GM12864 (cell line): Measurements from ENCODE around the gene HSPA1L.
"Not testable (repeated sequence)": the region's sequence is repeated elsewhere in the genome, so short reads cannot be mapped to it uniquely, and the experiment has no call there.

ENCODE experiments used
- DNase-seq: peaks from one replicate; pipeline ENCODE4 v3.0.0-alpha.2; 2011; ENCODE audit warnings: low read depth
- H3K4me3 ChIP-seq: 2 replicates; pipeline ENCODE4 v1.5.1; 2011; ENCODE audit warnings: mild to moderate bottlenecking, low read depth, low read length, control low read depth
- TF ChIP-seq, protein P1 (sequence below): IDR thresholded peaks from 2 replicates; pipeline ENCODE4 v1.5.1; 2011; ENCODE audit warnings: low read depth, mild to moderate bottlenecking, moderate library complexity, low read length, control low read depth, inconsistent platforms; ENCODE audit errors: missing control alignments

HSPA1L gene

GRCh38 chr6:31814677-31815024, 432 bp downstream of the HSPA1L start:
- peak overlapping the region; percentile 72 for H3K4me3 ChIP-seq
- no peak for DNase-seq
- TF ChIP-seq, protein P1, sequence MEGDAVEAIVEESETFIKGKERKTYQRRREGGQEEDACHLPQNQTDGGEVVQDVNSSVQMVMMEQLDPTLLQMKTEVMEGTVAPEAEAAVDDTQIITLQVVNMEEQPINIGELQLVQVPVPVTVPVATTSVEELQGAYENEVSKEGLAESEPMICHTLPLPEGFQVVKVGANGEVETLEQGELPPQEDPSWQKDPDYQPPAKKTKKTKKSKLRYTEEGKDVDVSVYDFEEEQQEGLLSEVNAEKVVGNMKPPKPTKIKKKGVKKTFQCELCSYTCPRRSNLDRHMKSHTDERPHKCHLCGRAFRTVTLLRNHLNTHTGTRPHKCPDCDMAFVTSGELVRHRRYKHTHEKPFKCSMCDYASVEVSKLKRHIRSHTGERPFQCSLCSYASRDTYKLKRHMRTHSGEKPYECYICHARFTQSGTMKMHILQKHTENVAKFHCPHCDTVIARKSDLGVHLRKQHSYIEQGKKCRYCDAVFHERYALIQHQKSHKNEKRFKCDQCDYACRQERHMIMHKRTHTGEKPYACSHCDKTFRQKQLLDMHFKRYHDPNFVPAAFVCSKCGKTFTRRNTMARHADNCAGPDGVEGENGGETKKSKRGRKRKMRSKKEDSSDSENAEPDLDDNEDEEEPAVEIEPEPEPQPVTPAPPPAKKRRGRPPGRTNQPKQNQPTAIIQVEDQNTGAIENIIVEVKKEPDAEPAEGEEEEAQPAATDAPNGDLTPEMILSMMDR: no peak

DNA sequence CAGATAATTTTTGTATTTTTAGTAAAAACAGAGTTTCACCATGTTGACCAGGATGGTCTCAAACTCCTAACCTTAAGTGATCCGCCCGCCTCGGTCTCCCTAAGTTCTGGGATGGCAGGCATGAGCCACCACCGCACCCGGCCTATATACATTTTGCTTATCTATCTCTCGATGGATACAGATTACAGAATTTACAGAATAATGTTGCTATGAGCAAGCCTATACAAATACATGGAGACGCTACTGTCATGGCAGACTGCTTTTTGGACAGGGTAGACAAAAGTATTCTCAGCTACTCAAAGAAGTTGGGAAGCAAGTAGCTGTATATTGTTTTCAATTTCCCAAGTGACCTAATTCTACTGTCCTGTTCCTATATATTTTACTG, 1.6 kb downstream of the HSPA1L start:
- no peak overlapping the region; the same call in 1 of the 2 replicates for H3K4me3 ChIP-seq
- TF ChIP-seq, protein P1: no peak
- no peak for DNase-seq

DNA sequence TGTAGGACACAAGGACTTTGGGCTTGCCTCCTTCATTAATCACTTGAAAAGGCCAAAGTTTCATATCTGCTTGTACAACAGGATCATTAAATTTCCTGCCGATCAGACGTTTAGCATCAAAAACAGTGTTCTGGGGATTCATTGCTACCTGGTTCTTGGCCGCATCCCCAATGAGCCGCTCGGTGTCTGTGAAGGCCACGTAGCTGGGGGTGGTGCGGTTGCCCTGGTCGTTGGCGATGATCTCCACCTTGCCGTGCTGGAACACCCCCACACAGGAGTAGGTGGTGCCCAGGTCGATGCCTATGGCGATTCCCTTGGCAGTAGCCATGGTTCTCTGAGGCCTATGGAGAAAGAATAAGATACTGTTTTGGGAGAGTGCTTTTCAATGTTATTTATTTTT, 3.4 kb downstream of the HSPA1L start:
- TF ChIP-seq, protein P1: no peak
- H3K4me3 ChIP-seq: no peak overlapping the region
- DNase-seq: no peak

DNA sequence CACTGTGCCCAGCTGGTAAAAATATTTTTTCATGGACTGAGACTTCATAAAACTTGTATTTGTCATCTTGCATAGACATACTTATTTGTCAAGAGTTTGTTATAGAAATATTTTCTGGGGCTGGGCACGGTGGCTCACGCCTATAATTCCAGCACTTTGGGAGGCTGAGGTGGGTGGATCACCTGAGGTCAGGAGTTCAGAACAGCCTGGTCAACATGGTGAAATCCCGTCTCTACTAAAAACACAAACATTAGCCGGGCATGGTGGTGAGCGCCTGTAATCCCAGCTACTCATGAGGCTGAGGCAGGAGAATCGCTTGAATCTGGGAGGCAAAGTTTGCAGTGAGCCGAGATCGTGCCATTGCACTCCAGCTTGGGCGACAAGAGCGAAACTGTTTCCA, 6.5 kb downstream of the HSPA1L start:
- DNase-seq, H3K4me3 ChIP-seq: not testable (repeated sequence)

GRCh38 chr6:31806470-31807272, 8.4 kb downstream of the HSPA1L start, which contains the start of gene LSM2:
LSM2 (minus strand) TSS chr6:31806966; CDS start chr6:31806757, 209 bp downstream.
- DNase-seq: peak; percentile 83
- peak within 1 kb of the TSS; percentile 61 for H3K4me3 ChIP-seq
- TF ChIP-seq, protein P1: no peak

- no peak for DNase-seq
- peak overlapping the region; percentile 61 for H3K4me3 ChIP-seq
- TF ChIP-seq, protein P1: no peak
These were observed 9.1 kb downstream of the HSPA1L start for GRCh38 chr6:31805939-31806469.

- not testable (repeated sequence) for H3K4me3 ChIP-seq
These were observed 13.8 kb downstream of the HSPA1L start for GRCh38 chr6:31801031-31801927.

More at GRCh38 chr6:31801031-31801927, 13.8 kb downstream of the HSPA1L start:
- DNase-seq: not testable (repeated sequence)
